ENCODE data around the gene DDX47.

DNA sequence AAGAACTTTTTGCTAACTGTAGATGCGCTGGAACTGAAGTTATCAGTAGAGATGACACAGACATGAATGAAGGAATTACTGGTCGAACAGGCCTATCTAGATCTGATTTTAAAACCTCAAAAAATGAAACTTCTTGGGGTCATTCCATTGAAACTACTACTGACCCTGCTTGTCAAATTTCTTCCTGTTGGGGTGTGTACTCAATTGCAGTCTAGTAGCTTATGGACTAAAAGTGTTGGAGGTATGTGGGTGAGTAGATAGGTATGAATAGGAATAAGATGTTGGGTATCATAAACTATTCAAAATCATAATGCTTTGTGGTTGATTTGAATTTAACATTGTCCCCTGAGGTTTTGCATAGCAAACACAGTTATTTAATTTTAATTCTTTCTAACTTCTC lies 18.5 kb upstream of the DDX47 start:
- TF ChIP-seq ELF4 (CRISPR knock-in tag; IDR thresholded peaks at IDR 0.05; ENCODE audit: low read depth) (no peak), NFE2L1 (CRISPR knock-in tag; IDR thresholded peaks at IDR 0.05) (no peak), FOXK1 (CRISPR knock-in tag; IDR thresholded peaks at IDR 0.05) (no peak)

Data from WTC11 (cell line).